Liver (tissue), 9 donors: Measurements from ENCODE around the gene CAPZA3. TPM values are rescaled to one million over a fixed set of nuclear protein-coding genes. Genes with fewer than 3 reads are reported as not detected.

Experiments used
- DNase-seq: peaks from one replicate; pipeline ENCODE4 v3.0.0-alpha.2; 2017; ENCODE audit warnings: low spot score
- H3K27ac ChIP-seq, 2 donors: one replicate each; pipeline ENCODE4 v1.7.0; 2013; ENCODE audit warnings: inconsistent platforms in 2 of 2, low read length in 2 of 2, control low read depth in 1 of 2, low read depth in 1 of 2, mild to moderate bottlenecking in 1 of 2
- H3K27me3 ChIP-seq, 4 donors: one replicate each; pipeline versions ENCODE4 v1.6.1 to v1.7.0; 2013; ENCODE audit warnings: low read length in 3 of 4, inconsistent platforms in 1 of 4, mild to moderate bottlenecking in 1 of 4, moderate library complexity in 1 of 4; ENCODE audit not compliant: control insufficient read depth in 4 of 4, insufficient read depth in 4 of 4
- H3K36me3 ChIP-seq, 4 donors: one replicate each; pipeline versions ENCODE4 v1.6.1 to v1.7.0; 2013; ENCODE audit warnings: low read length in 3 of 4, mild to moderate bottlenecking in 3 of 4, low read depth in 1 of 4, moderate library complexity in 1 of 4; ENCODE audit not compliant: control insufficient read depth in 4 of 4, insufficient read depth in 3 of 4
- H3K4me1 ChIP-seq, 4 donors: one replicate each; pipeline versions ENCODE4 v1.6.1 to v1.7.0; 2013; ENCODE audit warnings: low read length in 3 of 4, mild to moderate bottlenecking in 3 of 4, moderate library complexity in 1 of 4; ENCODE audit not compliant: control insufficient read depth in 4 of 4, insufficient read depth in 4 of 4
- H3K4me3 ChIP-seq, 3 donors: one replicate each; pipeline versions ENCODE4 v1.6.1 to v1.7.0; 2013; ENCODE audit warnings: low read length in 3 of 3, control low read depth in 1 of 3, low read depth in 1 of 3, mild to moderate bottlenecking in 1 of 3
- H3K9ac ChIP-seq, 2 donors: one replicate each; pipeline ENCODE4 v1.7.0; 2013; ENCODE audit warnings: low read length in 2 of 2, mild to moderate bottlenecking in 2 of 2, moderate library complexity in 2 of 2, control low read depth in 1 of 2, low read depth in 1 of 2
- H3K9me3 ChIP-seq, 4 donors: one replicate each; pipeline versions ENCODE4 v1.6.1 to v1.7.0; 2013; ENCODE audit warnings: low read length in 3 of 4; ENCODE audit not compliant: control insufficient read depth in 4 of 4
- ATF3 ChIP-seq: IDR thresholded peaks from 2 replicates; pipeline ENCODE4 v1.6.1; 2016; ENCODE audit warnings: antibody characterized with exemption
- CTCF ChIP-seq: fragments of 150-350 bp; IDR thresholded peaks from 2 replicates; pipeline ENCODE4 v1.5.1; 2017; ENCODE audit warnings: improper control_type of control experiment, low read depth, low read length; ENCODE audit not compliant: missing input control
- EGR1 ChIP-seq, 2 donors: IDR thresholded peaks; 2 replicates each; pipeline ENCODE4 v1.6.1; 2016 to 2018; ENCODE audit warnings: antibody characterized with exemption in 2 of 2, low read depth in 2 of 2
- FOXA1 ChIP-seq: IDR thresholded peaks from 2 replicates; pipeline ENCODE4 v1.6.1; 2016; ENCODE audit warnings: antibody characterized with exemption
- FOXA2 ChIP-seq: IDR thresholded peaks from 2 replicates; pipeline ENCODE4 v1.6.1; 2016; ENCODE audit warnings: antibody characterized with exemption
- GABPA ChIP-seq, 2 donors: IDR thresholded peaks in 1 of 2; conservative IDR thresholded peaks in 1 of 2; 2 replicates each; pipeline ENCODE4 v1.6.1; 2016; ENCODE audit warnings: antibody characterized with exemption in 2 of 2, mild to moderate bottlenecking in 1 of 2, moderate library complexity in 1 of 2
- HNF4A ChIP-seq, 2 donors: conservative IDR thresholded peaks; 2 replicates each; pipeline ENCODE4 v1.6.1; 2016; ENCODE audit warnings: antibody characterized with exemption in 2 of 2, mild to moderate bottlenecking in 2 of 2
- HNF4G ChIP-seq: IDR thresholded peaks from 2 replicates; pipeline ENCODE4 v1.6.1; 2016; ENCODE audit warnings: antibody characterized with exemption
- JUND ChIP-seq, 2 donors: IDR thresholded peaks; 2 replicates each; pipeline ENCODE4 v1.6.1; 2016; ENCODE audit warnings: antibody characterized with exemption in 2 of 2
- MAX ChIP-seq: IDR thresholded peaks from 2 replicates; pipeline ENCODE4 v1.6.1; 2016; ENCODE audit warnings: antibody characterized with exemption
- NR2F2 ChIP-seq: IDR thresholded peaks from 2 replicates; pipeline ENCODE4 v1.6.1; 2016; ENCODE audit warnings: antibody characterized with exemption
- RAD21 ChIP-seq, 2 donors: IDR thresholded peaks; 2 replicates each; pipeline ENCODE4 v1.6.1; 2016; ENCODE audit warnings: antibody characterized with exemption in 2 of 2, mild to moderate bottlenecking in 2 of 2
- REST ChIP-seq: IDR thresholded peaks from 2 replicates; pipeline ENCODE4 v1.6.1; 2016; ENCODE audit warnings: antibody characterized with exemption, mild to moderate bottlenecking
- RXRA ChIP-seq, 2 donors: IDR thresholded peaks; 2 replicates each; pipeline ENCODE4 v1.6.1; 2017 to 2018; ENCODE audit warnings: antibody characterized with exemption in 2 of 2, mild to moderate bottlenecking in 1 of 2
- SP1 ChIP-seq: IDR thresholded peaks from 2 replicates; pipeline ENCODE4 v1.6.1; 2018; ENCODE audit warnings: antibody characterized with exemption, mild to moderate bottlenecking
- TAF1 ChIP-seq: conservative IDR thresholded peaks from 2 replicates; pipeline ENCODE4 v1.6.1; 2016; ENCODE audit warnings: antibody characterized with exemption, mild to moderate bottlenecking
- YY1 ChIP-seq: IDR thresholded peaks from 2 replicates; pipeline ENCODE4 v1.6.1; 2016; ENCODE audit warnings: antibody characterized with exemption, mild to moderate bottlenecking
- WGBS: extraction: QIAGEN DNeasy Blood & Tissue Kit; methylation state at CpG from one replicate; pipeline ENCODE4 v1.1.7; 2013; 5-methylcytosine and 5-hydroxymethylcytosine counted together
- polyA plus RNA-seq, 2 donors: library from polyadenylated mRNA; stranded (reverse) in 1 of 2; unstranded in 1 of 2; fragments of 200-250 nt in 1 of 2; fragments of >200 nt in 1 of 2; fragmentation: Nextera tagmentation in 1 of 2; extraction: Ambion mirVana in 1 of 2; gene quantifications; one replicate each; pipeline versions ENCODE4 v1.2.1 to v1.2.3, GENCODE V29; 2013 to 2015
- total RNA-seq, 2 donors: library from RNA; depleted of rRNA; stranded (reverse); fragments of >200 nt; gene quantifications; one replicate each; pipeline ENCODE4 v1.2.3, GENCODE V29; 2014
- TF ChIP-seq, protein P1 (sequence below): IDR thresholded peaks from 2 replicates; pipeline ENCODE4 v1.6.1; 2016; ENCODE audit warnings: antibody characterized with exemption
- donor health status: healthy.
- donor health status: healthy.
- donor health status: healthy.
- donor health status: healthy.
- donor health status: healthy.

Gene CAPZA3
- total and polyA plus RNA-seq, 4 donors = 0.33 to 0.75 TPM; not detected in 2

DNA sequence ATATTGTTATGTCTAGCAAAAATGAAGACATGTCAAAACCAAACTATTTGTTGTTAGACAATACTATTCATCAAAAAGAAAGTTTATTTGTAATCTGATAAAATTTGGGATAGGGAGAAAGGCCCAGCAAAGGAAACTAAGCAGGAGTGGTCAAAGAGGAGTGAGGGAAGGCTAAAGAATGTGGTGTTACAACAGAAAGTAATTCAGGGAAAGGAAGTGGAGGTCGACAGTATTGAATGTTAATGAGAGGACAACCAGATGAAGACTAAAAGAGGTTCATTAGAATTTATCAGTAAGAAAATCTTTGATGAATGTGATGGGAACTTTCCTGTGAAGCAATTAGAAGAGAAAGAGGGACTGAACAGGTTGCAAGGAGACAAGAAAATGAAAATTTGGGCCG is 34.0 kb upstream of the CAPZA3 start:
- H3K36me3 ChIP-seq = no peaks in the 10 kb centered on the region
- TF ChIP-seq NR2F2 (no peak), FOXA1 (no peak), TAF1 (no peak), CTCF (no peak), MAX (no peak), HNF4A (conservative IDR thresholded peaks at IDR 0.05) (no peak), RAD21 (IDR thresholded peaks at IDR 0.05) (no peak), FOXA2 (no peak), ATF3 (no peak), JUND (IDR thresholded peaks at IDR 0.05) (no peak), YY1 (no peak), GABPA (IDR thresholded peaks at IDR 0.05 in 1 of 2, conservative IDR thresholded peaks at IDR 0.05 in 1 of 2) (no peak), RXRA (IDR thresholded peaks at IDR 0.05) (no peak), SP1 (no peak), REST (no peak), HNF4G (no peak)
- TF ChIP-seq, protein P1, sequence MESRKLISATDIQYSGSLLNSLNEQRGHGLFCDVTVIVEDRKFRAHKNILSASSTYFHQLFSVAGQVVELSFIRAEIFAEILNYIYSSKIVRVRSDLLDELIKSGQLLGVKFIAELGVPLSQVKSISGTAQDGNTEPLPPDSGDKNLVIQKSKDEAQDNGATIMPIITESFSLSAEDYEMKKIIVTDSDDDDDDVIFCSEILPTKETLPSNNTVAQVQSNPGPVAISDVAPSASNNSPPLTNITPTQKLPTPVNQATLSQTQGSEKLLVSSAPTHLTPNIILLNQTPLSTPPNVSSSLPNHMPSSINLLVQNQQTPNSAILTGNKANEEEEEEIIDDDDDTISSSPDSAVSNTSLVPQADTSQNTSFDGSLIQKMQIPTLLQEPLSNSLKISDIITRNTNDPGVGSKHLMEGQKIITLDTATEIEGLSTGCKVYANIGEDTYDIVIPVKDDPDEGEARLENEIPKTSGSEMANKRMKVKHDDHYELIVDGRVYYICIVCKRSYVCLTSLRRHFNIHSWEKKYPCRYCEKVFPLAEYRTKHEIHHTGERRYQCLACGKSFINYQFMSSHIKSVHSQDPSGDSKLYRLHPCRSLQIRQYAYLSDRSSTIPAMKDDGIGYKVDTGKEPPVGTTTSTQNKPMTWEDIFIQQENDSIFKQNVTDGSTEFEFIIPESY = no peak
- WGBS = 83% methylated on average over 2 of the region's 2 CpGs
- H3K9ac ChIP-seq = no peak overlapping the region
- no peak overlapping the region for H3K4me3 ChIP-seq
- no peaks in the 10 kb centered on the region for H3K9me3 ChIP-seq
- DNase-seq = no peak
- no peaks in the 10 kb centered on the region for H3K4me1 ChIP-seq
- no peak overlapping the region for H3K27ac ChIP-seq
- H3K27me3 ChIP-seq = no peaks in the 10 kb centered on the region

DNA sequence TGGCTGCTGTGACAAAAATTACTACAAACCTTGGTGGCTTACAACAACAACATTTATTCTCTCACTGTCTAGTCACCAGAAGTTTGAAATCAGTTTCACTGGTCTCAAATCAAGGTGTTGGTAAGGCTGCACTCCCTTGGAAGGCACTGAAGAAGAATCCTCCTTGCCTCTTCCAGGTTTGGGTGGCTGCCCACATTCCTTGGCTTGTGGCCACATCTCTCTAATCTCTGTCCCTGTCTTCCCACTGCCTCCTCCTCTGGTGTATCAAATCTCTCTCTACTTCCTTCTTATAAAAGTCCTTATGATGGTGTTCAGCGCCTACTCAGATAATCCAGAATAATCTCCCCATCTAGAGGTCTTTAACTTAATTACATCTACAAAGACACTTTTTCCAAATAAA is 31.1 kb upstream of the CAPZA3 start:
- H3K4me1 ChIP-seq = no peaks in the 10 kb centered on the region
- no peak for DNase-seq
- TF ChIP-seq MAX (no peak), SP1 (no peak), YY1 (no peak), REST (no peak), RXRA (IDR thresholded peaks at IDR 0.05) (no peak), EGR1 (IDR thresholded peaks at IDR 0.05; ENCODE audit: low read depth in 2 of 2) (no peak), FOXA1 (no peak), GABPA (IDR thresholded peaks at IDR 0.05 in 1 of 2, conservative IDR thresholded peaks at IDR 0.05 in 1 of 2) (no peak), TAF1 (no peak)
- H3K9me3 ChIP-seq = no peaks in the 10 kb centered on the region
- WGBS = 97% methylated on average over 1 of the region's 1 CpG
- H3K27ac ChIP-seq = no peak overlapping the region
- H3K36me3 ChIP-seq = no peaks in the 10 kb centered on the region
- H3K4me3 ChIP-seq = no peak overlapping the region
- no peaks in the 10 kb centered on the region for H3K27me3 ChIP-seq
- H3K9ac ChIP-seq = no peak overlapping the region
